HG03039 (cell line): Measurements from ENCODE around the gene CAPN3.

Source experiments
- ATAC-seq: cut with Tn5 transposase; IDR thresholded peaks from one replicate; pipeline ENCODE4 v1.9.1; 2021; ENCODE audit warnings: mild to moderate bottlenecking, moderate library complexity; ENCODE audit not compliant: unreplicated experiment

CAPN3 gene

DNA sequence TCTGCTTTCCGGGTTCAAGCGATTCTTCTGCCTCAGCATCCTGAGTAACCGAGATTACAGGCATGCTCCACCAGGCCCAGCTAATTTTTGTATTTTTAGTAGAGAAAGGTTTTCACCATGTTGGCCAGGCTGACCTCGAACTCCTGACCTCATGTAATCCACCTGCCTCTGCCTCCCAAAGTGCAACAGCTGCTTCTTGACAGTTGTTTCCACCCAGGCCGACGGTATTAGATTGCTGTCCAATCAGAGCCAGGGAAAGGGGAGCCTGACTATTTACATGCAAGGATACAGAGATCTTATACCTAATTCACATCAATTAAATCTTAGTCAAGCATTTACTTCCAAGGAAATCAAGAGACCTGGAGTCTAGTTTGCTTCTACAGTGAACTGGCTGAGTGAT lies 4.0 kb upstream of the CAPN3 start:
- ATAC-seq = no peak

DNA sequence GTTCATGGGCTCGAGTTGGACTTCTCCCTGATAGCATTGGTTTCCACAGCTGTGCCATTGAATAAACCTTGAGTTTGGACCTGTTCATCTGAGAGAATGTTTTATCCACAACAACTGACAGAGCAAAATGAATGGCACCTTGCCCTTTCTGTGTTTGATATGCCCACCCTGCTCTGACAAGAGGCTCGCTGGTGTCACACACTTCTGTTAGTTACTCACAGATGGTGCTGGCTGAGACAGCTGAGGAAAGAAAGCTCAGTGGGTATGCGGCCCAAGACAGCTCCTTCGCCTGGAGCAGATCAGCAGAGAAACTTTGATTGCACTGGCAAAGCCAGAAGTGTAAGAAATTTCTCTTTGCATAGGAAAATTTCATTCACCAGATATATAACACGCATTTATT lies 2.5 kb upstream of the CAPN3 start:
- no peak for ATAC-seq

DNA sequence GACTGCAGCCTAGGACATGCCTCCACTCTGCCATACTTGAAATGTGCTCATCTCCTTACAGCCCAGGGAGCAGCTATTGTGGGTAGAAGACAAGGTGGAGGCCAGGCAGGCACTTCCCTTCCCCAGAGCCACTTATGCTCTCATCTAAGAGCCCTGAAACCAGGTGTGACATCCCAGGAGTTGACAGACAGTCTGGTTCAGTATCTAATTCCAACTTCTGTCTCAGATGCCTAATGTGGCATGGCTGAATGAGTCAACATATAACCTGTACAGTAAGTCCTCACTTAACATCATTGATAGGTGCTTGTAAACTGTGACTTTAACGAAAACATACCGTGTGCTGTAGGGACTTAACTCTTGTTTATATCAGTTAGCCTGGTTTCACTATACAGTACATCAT lies 1.2 kb upstream of the CAPN3 start:
- no peak for ATAC-seq

DNA sequence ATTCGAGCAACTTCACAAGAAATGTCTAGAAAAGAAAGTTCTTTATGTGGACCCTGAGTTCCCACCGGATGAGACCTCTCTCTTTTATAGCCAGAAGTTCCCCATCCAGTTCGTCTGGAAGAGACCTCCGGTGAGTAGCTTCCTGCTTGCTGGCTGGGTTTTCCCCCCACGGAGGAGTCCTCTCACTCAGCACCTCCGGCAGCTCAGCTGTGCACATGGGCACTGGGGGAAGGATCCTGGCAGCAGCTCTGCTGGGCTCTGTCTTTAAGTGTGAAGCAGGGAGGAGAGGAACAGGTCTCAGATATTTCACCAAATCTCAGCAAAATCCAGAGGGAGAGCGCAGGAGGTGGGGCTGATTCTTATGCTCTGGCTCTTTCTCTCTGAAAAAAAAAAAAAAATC lies 684 bp downstream of the CAPN3 start:
- no peak for ATAC-seq

DNA sequence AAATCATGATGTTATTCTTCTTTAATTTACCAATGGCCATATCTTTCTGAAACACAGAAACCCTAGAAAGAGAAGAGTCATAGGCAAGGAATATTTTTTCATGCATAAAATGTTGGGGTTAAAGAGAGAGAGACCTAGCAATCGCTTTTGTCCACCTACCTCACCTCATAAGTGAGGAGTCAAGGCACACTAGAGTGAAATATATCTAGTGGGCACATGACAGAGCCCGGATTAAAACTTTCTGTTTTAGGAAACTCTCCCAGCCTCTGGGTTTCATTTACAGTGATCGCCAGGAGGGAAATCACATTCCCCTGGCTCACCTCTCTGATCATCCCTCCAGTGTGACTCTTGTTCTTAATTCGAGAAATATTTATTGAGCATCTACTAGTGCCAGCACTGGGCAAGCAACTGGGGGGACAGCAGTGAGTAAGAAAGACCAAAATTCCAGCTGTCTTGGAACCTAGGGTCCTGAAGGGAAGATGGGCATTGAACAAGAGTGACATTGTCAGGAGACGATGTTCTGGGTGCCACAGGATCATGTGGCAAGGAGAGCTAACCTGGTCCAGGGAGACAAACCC lies 1.3 kb downstream of the CAPN3 start:
- no peak for ATAC-seq

DNA sequence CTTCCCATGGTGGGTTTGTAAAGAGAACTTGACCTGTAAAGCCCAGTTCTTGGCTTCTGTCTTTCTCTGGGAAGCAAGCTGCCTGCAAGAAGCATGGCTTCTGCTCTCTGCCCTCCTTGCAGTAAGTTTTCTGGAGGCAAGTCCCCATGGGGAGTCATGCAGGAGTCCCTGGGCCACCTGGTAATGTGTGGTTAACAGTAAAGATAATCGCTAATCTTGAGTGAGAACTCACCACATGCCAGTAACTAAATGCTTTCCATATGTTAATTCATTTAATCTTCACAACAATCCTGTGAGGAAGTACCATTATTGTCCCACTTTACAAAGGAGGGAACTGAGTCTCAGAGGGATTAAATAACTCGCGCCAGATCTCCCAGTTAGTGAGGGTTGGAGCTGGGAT lies 4.2 kb downstream of the CAPN3 start:
- no peak for ATAC-seq

DNA sequence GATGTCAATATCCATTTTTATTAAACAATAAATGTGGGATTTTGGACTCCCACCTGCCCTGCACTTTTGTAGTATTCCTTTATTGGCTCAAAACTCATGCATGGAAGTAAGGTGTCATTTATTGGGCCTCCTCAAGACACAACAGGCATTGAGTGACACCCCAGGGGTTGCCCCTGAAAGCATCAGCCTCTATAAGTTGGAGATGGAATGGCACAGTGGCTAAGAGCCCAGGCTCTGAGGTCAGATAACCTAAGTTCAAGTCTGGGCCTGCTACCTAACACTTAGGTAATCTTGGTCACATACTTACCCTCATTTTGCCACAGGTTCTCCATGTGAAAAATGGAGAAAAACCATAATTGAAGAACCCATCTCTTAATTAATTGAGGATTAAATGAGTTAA lies 4.6 kb downstream of the CAPN3 start:
- no peak for ATAC-seq

DNA sequence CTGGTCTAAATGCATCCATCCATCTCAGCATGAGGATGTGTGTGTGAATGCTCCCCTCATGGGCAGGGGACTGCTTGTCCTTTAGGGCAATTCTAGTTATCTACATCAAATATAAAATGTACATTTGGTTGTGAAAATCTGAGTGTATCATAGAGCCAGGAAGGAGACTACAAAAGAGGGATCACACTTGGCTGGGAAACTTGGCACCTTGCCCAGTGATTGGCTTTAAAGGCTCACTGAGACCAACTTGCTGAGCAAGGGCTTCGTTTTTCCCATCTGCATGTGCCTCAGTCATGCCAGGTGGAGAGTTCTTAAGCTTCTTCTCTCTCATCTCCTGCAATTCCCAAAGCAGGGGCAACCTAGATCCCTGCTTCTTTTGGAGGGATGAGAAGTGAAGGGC lies 5.2 kb downstream of the CAPN3 start:
- no peak for ATAC-seq

DNA sequence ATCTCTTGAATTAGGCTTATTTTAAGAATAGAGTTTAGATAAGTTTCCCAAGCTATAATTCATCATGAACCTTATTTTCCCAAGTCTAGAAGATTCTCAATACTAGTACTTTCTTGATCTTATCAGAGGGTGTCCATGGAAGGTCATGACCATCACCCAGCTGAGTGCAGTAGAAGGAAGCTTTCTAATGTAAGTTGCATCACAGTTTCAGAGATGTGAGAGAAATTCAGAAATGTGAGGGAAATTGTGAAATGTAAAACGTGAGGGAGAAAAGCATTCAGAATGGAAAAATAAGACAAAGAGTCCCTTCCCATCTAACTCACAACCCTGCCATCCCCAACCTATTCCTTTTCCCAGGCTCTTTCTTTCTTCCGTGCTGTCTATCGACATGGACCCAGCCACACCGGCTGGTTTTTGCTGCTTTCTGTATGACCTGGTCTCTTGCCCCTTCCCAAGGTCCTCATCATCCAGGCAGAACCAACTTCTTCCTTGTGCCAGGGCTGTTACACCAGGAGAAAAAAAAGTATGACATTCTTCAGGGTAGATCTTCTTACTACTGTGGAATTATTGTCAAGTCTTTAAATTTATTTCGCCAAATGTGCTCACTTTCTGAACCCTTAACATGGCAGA lies 6.7 kb downstream of the CAPN3 start:
- no peak for ATAC-seq

DNA sequence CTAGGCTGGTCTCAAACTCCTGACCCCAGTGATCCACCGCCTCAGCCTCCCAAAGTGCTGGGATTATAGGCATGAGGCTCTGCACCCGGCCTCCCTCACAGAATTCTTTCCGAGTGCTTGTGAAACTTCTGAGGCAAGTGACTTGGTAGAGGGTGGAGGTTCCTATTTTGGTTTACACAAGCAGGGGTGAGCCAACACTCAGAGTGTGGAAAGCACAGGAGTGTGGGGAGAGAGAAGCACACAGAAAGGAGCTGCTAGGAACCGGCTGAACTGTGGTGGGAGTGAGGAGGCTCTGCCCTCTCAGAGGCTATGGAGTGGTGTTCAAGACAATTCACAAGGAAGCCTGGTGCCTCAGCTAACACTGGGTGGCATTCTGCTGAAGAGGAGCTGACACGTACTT lies 7.7 kb downstream of the CAPN3 start:
- ATAC-seq = no peak

DNA sequence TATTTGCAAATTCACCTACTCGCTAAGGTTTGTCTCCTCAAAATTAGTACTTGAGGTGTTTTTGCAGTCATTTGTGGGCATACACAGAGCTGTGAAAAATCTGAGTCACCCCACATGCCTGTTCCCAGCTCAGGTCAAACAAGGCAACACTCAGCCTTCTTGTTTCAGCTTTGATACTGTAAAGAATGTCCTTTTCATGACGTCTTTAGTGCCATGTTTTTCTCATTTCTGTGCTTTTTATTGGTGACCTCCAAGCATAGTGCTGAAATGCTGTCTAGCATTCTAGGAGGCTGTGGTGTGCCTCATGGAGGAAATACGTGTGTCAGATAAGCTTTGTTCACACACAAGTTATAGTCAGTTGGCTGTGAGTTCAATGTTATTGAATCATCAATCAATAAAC lies 8.8 kb downstream of the CAPN3 start:
- ATAC-seq = no peak

DNA sequence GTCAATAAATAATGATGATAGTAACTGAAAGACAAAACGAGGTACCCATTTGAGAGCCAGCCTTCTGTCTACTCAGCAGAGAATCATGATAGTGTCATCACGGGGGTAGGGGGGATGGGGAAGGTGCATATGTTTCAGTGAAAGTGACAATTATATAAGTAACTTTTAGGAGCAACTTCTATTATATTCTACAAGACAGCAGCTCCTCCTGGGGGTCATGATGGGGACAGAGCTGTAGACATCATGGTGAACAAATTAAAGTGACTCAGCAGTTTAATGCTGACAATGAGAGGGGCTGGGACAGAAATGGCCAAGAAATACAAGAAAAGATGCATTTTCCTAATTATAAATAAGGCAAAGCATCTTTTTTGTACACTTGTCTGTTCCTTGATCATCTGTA lies 11.8 kb downstream of the CAPN3 start:
- ATAC-seq = no peak

DNA sequence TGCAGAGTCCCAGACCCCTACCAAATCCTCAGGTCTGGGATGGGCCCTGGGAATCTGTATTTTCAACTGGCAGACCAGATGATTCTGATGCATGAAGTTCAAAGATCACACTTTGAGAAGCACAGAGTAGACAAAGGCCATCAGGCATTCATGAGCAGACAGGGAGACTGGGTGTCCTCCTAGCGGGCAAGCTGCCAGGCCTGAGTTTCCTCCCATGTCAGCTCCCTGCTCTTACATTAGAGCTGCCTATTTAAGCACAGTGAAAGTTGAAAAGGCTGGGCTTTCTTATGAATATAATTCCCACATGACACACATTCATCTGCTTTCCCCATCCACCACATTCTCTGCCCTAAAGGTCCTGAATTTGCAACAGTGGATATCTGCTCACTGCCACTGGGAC lies 14.0 kb downstream of the CAPN3 start:
- ATAC-seq = no peak

DNA sequence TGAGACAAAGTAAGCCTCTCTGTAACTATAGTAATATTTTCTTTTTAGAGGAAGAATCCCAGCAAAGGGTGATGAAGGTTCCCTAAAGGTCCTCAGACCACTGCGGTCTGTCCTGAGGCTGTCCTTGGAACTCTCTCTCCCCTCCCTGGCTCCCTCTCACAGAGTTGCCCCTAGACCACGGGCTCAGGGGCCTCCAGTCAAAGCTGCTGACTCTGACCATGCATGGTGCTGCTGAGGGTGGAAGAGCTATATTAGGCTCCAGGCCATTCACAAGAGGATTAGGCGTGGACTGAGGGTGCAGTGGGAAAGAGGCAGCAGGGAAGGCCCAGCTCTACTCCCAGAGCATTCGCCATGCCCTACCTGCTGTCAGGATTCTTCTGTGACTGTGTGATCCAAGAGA lies 14.6 kb downstream of the CAPN3 start:
- ATAC-seq = no peak

DNA sequence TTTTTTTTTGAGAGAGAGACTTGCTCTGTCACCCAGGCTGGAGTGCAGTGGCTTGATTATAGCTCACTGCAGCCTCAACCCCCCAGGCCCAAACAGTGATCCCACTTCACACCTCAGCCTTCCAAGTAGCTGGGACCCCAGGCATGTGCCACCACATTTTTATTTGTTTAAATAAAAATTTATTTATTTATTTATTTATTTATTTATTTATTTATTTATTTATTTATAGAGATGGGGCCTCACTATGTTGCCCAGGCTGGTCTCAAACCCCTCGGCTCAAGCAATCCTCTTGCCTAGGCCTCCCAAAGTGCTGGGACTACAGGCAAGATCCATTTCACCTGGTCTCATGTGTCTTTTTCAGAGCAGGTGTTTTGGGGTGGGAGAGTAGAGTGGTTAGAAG lies 15.5 kb downstream of the CAPN3 start:
- ATAC-seq = no peak

DNA sequence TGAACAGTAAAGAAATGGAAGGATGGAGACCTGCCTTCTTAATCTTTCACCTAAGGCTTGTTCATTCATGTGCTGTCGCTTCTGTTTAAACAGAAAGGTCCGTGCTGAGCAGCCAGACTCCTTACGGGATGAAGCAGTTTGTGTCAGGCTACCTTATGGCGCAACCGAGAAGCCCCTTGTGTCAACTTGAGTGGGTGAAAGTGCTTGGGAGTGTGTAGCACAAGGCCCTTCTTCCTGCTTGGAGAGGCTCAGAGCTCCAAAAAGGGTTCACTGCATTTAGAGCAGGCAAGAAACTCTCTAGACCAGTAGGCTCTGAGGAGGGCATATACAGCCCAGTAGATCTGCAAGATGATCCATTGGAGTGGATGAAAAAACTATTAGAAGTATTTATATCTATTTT lies 16.0 kb downstream of the CAPN3 start:
- ATAC-seq = no peak

DNA sequence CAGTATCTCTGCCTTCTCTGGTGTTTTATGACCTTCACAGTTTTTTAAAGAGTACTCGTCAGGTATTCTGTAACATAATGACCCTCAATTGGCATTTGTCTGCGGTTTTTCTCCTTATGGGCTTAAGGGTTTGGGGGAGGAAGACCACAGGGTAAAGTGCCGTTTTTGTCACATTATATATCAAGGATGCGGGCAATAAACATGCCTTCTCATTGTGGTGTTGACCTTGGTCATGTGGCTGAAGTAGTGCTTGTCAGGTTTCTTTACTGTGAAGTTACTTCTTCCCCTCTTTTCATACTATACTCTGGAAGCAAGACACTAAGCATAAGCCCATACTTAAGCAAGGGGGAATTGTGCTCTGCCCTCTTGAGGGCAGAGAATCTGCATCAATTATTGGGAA lies 16.6 kb downstream of the CAPN3 start:
- ATAC-seq = no peak

DNA sequence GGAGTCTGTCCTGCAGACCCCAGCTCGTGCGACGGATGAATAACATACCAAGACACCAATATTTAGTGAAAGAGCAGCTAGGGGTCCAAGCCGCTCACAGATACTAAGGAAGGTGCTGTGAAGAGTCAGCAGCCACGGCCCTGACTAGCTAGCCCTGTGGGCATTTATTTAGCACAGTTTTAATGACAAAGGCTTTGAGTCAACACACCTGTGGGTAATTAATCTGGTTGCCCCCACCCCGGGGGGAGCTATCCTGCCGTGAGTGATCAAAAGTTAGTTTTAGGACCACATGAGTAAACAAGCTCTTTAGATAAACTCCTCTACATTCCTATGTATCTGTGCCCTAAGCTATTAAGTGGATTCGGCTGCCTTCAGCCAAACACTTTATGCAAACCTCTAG lies 18.7 kb downstream of the CAPN3 start:
- no peak for ATAC-seq

DNA sequence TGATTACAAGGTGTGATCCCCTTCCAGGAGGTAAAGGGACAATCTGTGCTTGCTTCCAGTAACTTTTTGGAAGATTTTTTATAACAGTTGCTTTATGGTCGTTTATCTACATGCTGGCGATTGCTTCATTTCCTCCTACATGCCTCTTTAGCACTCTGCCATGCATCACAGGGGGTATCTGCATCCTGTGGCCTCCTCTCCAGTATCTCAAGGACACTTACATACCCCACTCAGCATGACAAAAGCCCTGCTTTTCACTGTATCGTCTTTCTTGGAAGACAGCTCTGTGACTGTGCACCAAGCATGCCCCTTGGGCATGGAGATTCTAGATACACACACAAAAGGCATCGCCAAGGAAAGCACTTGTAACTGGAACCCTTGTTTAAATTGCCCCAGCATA lies 25.3 kb downstream of the CAPN3 start:
- ATAC-seq = no peak

DNA sequence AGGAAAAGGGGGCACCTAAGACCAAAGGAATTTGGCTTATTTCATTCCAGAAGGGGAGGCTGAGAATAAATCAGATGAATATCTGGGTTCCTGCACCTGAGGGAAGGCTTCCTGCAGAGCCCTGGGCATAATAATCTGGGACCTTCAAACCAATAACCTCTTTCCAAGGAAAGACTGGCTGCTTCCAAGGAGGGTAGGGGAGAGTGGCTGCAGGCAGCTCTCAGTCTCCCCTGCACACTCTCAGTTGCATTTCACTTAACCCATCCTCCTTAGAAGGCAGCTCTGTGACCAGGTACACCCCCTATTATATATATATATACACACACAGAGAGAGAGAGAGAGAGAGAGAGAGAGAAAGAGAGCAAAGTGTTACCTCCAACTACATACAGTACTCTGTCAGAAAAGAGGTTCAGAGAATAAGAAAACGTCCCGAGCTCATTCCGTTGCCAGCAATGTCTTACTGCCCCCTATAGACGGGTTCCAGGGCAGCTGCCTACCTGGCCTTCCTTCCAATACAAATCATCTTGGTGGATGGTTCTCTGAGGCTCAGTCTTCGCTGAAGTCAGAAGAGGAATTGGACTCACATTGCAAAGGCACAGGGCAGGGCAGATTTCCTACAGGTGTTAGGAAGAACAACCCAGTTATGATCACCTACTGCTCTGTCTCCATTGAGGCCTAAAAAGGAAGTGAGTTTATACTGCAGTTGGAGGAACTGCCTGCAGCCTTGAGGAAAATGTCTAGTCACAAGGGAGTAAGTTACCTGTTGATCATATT lies 26.1 kb downstream of the CAPN3 start:
- no peak for ATAC-seq

DNA sequence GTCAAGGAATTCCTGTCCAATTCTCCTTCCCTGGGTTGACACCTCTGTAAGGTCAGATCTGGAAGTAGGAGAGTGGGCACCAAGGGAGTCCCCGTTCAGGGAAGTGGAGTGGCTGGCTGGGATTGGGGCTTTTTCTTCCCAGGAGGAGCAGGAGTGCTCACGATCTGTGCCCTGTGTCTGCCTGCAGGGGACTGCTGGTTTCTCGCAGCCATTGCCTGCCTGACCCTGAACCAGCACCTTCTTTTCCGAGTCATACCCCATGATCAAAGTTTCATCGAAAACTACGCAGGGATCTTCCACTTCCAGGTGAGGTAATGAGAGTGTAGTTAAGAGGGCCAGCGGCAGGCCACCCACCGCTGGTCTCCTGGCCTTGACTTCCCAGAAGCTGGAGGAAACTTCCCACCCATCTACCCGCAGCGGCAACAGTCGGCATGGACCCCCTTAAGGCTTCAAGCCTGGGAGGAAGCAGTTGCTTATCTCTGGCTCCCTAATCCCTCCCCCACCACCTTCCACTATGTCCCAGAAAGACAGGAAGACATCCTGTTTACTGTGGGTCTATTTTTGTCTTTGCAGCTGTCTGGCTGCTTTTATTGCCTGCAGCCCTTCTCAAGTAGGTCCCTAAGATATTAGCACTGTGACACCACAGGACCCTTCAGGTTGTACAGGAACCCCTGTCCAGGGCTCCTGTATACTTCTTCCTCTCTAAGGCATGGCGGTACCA lies 26.8 kb downstream of the CAPN3 start:
- ATAC-seq = no peak

DNA sequence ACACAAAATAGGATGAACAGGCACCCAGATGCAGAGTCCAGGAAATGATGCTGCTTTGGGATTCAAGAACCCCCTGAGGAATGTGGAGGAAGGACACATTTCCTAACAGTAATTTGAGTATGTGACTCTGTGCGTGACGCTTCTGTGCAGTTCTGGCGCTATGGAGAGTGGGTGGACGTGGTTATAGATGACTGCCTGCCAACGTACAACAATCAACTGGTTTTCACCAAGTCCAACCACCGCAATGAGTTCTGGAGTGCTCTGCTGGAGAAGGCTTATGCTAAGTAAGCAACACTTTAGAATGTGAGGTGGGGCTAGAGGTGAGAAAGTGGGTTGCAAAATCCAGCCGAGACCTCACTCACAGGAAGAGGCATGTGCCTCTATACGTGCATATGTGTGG lies 28.3 kb downstream of the CAPN3 start:
- no peak for ATAC-seq
